ENCODE data around the gene RPL34. TPM values are rescaled to one million over a fixed set of nuclear protein-coding genes. Genes with fewer than 3 reads are reported as not detected.
"Not testable (repeated sequence)": the region's sequence is repeated elsewhere in the genome, so short reads cannot be mapped to it uniquely, and the experiment has no call there.

RPL34 gene
- 700 TPM for total RNA-seq

DNA sequence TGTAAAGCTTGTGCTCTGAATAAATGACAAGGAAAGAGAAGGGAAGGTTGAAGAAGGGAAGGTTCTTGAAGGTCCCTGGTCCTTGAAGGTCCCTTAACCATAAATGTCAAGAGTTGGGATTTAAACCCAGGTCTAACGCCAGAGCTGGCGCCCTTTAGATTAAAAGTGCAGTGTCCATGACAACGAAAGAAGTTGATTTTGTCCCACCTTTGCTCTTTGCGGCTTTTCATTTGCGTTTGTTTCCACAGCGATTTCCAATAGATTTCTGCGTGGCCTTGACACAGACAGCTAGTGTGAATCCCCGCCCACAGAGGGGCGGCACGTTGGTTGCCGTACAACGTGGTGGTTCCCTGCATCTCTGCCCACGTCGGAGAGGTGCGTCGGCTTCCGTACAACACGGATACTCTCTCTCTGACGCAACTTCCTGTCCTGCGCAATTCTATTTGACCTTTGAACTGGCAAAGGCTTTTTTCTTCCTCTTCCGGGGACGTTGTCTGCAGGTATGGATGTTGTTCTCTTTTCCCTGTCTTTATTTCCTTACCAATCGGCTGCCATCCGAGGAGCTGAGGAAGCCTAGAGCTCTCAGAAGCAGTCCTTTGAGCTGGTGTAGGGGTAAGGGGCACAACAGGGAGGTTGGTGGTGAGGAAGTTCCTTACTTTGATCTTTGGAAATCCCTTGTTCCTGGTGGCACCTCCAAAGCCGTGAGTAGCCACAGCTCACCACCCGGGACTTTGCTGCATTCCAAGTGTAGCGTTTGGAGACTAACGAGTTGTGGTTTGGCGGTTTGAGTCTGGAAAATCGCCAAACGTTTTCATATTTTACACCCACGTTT is at the start of gene RPL34:
Gene RPL34, plus strand, starts transcription at position 476 of the 832 bp plus-strand sequence. CDS start 1,384 bp downstream, outside the sequence.
- peak; percentile 99 for DNase-seq

DNA sequence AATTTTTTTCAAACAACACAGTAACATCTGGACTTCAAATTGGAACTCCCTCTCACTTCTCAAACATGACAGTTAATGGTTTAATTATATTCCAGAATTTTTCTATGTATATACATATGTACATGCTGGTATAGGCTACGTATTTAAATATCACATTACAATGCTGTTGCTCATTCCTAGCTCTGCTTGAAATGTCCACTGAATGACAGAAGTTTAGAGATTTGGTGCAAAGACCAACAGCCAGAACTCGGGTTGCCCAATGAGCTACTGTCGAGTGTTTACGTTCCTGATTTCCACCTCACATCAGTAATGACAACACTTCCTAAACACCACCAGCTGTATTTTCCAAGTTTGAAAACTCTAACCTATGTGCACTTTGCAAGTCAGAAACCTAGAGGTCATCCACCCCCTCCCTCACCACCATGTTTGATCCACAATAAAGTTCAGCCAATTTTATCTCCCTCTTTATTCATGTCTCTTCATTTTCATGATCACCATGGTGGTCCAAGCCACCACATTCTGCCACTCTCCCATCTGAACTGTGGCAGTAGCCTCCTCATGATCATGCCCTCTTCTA is 49.3 kb upstream of the RPL34 start:
- no peak for DNase-seq

DNA sequence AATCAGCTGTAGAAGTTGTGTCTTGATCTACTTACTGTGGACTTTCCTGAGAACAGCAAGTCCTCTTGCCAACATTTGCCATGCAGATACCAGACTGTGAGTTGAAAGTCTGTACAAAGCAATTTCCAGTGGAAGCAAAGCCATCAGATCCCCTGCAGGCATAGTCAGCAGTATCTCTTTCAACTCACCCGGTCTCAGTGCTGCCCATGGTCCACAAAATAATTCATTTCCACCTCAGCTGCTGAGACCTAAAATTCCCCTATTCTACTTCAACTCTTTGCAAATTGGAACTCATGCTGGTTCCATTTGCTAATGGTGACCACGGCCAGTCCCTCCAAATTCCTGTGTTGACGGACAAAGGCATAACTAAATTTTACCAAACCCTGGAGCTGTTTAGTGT is 46.0 kb upstream of the RPL34 start:
- DNase-seq: no peak

DNA sequence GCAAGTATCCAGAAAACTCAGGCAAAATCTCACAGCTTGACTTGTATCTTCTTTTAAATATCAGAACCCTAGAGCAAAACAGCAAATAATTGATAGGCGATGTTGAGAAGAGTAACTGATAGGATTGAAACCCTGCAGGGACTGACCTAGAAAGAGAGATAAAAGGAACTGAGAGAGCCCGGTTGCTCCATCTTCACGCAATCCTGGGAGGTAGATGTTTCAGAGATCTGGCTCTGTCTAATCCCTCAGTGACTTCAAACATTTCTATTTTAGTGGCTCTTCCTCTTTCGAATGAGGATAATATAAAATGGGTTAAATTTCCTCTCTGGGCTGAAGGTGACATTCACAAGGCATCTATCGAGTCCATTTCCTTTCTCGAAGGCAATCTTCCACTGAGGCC is 39.3 kb upstream of the RPL34 start:
- DNase-seq: no peak

DNA sequence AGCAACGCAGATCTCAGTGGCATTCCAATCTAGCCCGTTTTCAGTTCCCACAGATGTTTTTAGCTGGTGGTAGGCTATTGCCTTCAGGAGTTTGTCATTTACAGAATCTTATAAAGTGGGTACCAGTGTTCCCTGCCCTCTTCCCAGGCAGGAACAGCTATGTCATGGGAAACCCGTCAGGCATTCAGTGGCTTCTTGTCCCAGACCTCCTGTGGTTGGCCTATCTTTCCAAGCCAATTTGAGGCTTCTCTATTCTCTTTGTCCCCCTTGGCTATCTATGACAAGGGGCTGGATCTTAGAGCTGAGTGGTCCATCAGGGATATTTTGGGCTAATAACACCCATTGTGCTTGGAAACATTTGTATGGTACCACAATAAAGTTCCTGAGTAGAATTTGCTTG is 33.6 kb upstream of the RPL34 start:
- DNase-seq: no peak

DNA sequence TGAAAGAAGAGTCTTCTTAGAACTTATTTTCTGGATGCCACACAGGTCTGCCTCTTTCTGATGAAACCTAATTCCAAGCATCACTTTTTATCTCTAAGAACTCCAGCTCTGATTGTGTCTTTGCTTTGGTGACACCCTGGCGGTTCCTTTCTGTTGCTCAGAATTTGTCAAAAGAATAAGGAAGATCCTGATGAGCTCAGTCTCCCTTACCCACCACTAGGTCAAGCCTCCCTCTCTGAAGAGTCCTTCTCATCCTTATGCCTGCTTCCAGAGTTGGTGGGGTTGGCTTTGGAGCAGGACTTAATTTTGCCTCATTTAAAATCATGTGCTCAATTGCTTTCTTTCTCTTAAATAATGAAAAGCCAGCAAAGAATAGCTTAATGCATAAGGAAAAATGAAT is 31.5 kb upstream of the RPL34 start:
- no peak for DNase-seq

DNA sequence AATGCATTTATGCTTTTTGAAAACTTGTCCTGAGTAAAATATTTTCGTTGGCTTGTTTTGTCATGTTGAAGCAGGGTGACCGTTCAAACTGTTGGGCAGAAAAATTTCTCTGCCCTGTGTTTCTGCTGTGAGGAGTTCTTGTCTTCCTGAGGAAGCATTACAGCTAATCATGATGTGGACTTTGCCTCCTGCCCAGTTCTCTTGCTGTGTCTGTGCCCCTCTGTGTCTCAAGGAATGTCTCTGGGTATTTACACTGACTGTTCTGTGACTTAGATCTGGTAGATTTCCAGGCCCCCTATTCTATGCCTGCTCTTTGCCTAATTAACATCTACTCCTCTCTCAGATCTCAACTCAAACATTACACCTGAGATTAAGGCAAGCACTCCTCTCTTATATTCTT is 30.4 kb upstream of the RPL34 start:
- DNase-seq: no peak

DNA sequence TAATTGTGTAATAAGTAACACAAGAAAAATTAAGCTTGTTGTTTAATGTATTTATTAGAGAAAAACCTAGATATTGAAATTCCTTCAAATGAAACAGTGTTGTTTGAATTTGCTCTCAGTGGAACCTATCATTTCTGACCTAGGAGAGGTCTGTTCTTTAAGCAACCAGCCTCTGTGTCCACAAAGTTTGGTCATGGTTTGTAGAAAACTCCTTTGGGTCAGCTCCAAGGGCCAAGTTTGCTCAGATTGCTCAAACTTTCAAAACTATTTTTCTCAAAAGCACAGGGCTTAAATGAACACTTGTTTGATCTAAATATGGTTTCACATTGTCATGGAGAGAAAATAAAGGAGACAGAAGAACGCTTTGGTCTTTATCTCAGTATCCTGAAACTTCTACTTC is 29.6 kb upstream of the RPL34 start:
- DNase-seq: no peak

DNA sequence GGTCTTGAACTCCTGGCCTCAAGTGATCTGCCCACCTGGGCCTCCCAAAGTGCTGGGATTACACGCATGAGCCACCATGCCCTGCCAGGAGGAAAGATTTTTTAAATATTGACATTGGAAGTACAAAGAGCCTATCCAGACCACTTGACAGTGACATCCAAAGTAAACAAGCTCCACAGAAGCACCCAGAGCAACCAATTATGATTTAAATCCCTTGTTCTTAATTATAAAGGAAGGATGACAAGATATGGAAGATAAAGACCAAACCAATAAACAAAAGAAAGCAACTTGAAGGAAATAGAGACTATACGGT is 27.7 kb upstream of the RPL34 start:
- DNase-seq: no peak

DNA sequence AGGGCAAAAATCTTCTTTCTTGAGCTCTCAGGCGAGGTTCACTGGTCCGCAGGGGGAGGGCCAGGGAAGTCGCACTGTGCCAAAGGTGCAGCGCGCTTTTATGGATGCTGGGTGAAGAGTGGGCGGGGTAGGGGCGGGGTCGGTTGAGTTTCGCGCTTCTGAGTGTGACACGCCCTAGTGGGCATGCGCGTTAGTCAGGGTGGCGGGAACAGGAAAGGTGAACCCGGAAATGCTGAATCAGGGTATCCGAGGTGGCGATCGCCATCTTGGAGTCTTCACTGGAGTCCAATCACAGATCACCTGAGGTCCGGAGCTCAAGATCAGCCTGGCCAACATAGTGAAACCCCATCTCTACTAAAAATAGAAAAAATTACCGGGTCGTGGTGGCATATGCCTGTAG is 26.1 kb upstream of the RPL34 start:
- not testable (repeated sequence) for DNase-seq

DNA sequence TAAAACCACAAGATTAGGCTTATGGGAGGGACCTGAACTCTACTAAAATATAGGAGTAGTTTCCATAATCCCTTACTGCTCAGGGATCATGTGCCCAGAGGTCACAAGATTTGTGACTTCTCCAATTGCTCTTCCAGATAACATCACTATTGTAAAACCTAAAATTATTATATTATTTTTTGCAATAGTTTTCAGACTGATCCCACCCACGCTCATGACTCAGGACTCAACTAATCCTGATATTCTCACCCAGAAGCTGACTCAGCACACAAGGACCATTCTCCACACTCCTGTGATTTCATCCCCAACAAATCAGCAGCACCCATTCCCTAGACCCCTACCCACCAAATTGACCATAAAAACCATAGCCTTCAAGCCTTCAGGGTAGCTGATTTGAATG is 24.0 kb upstream of the RPL34 start:
- DNase-seq: no peak

DNA sequence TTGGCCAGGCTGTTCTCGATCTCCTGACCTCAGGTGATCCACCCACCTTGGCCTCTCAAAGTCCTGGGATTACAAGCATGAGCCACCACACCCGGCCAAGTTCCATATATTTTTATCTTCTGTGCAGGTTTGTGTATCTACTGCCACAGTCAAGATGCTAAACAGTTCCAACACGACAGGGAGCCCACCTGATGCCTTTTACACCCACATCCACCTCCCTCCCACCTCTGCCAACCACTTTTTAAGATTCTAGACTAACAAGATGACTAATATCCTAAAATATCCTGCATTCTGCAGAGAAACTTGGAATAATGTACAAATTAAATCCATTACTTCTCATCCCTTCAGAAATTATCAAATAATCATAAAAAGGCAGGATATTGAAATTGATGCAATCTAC is 19.3 kb upstream of the RPL34 start:
- no peak for DNase-seq

DNA sequence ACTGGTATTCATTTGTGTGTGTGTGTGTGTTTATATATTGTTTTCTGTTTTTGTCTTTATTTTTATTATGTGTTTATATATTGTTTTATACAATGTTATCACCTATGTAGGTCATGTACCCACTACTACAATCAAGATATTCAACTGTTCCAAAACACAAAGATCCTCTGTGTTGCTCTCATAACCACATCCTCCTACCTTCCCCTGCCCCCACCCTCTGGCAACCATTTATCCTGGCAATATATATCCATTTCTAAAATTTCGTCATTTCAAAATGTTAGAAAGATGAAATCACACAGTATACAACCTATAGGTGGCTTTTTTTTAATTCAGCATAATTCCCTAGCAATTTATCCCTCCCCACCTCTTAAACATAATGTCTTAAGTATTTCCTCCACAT is 18.8 kb upstream of the RPL34 start:
- DNase-seq: no peak

DNA sequence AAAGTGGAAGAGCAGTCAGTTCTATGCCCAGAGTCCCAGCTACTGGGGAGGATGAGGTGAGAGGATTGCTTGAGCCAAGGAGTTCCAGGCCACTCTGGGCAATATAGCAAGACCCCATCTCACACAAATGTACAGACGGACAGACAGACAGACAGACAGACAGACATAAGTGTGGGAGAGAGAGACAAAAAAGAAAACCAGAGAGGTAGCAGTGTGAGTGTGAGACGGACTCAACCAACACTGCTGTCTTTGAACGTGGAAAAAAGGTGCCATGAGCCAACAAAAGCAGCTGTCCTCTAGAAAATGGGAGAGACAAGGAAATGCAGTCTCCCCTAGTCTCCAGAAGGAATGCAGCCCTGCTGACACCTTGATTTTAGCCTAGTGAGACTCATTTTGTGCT is 18.2 kb upstream of the RPL34 start:
- DNase-seq: no peak

DNA sequence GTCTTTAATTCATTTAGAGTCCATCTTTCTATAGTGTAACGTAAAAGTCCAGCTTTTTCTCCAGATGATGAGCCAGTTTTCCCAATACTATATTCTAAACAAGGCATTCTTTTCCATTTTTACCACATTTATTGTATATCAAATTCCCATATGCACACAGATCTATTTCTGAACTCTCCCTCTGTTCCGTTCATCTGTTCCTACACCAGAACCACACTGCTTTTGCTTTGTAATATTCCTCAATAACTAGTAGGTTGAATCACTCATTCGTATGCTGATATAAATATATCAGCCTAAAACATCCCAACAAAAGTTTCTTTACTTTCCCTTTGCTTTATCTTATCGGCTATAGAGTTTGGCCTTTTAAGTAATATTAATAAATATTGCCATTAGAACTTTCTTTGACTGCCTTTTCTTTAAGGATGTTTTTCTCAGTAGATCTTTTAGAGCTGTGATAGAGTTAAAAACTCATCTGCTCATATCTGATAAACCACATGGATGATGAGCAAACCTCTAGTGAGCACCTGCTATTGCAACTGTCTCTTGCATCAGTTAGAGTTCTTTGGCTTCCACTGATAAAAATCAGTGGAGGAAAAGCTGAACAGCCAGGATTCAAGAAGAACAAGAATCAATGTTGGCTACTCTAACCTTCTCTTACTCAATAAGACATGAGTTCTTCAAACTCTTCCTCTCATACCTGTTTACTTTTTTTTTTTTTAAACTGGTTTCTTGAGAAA is 13.1 kb upstream of the RPL34 start:
- no peak for DNase-seq

DNA sequence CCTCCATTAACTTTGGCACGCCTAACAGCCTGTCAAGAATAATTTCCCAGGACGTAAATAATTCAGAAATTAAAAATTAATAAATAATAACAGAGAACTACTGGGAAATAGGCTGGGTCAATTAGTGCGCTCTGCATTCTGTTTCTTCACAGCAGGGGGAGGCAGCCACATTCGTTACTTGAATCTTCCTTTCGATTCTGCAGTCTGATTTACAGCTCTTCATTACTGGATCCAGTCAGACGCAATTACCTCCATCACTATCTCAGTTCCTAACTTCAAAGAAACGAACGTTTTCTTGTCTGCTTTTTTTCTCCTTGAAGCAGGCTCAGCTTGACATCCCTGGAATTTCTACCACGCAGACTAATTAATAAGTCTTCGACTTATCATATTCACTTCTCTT is 9.0 kb upstream of the RPL34 start:
- no peak for DNase-seq

DNA sequence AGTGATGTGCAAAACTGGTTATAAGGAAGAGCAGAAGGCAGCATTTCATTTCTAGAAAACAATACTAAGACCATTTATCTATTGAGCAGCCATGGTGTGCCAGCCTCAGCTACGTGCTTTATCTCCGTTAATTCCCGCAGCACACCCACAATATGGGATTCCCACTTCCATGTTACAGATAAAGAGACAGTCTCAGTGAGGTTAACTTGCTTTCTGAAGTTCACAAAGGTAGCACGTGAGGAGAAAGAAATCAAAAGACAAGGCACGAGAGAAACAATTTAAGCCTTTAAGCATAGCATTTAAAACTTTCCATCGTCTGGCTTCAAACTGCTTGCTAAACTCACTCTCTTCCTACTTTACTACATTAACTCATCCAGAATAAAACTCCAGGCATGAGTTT is 8.0 kb upstream of the RPL34 start:
- DNase-seq: no peak

DNA sequence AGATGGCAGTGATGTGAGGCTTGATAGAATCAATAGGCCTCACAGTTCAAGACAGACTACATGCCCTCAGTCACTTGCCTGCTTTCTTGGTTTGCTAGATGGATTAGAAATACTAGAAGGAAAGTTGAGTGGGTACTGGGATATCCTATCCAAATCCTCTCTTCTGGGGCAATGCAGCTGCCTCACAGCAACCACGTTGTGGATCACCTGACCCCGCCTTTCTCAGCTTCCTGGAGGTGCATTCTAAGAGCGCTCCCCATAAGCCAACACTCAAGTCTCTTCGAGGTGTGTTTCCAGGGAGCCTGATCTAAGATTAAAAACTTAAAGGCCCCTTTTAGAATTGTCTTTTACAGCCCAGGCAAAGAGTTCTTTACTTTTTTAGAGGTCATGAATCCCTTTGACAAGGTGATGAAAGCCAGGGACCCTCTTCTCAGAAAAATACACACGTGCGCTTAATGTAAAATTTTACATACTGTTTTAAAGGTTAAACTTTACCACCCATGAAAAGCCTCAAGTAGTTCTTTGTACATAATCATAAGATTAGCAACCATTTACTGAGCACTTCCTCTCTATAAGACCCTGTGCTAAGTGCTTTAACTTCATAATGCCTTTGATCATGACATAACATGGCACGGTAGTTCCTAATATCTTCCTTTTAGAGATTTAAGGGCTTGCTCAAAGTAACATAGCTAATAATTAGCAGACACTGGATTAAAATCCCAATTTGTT is 840 bp upstream of the RPL34 start:
- no peak for DNase-seq

DNA sequence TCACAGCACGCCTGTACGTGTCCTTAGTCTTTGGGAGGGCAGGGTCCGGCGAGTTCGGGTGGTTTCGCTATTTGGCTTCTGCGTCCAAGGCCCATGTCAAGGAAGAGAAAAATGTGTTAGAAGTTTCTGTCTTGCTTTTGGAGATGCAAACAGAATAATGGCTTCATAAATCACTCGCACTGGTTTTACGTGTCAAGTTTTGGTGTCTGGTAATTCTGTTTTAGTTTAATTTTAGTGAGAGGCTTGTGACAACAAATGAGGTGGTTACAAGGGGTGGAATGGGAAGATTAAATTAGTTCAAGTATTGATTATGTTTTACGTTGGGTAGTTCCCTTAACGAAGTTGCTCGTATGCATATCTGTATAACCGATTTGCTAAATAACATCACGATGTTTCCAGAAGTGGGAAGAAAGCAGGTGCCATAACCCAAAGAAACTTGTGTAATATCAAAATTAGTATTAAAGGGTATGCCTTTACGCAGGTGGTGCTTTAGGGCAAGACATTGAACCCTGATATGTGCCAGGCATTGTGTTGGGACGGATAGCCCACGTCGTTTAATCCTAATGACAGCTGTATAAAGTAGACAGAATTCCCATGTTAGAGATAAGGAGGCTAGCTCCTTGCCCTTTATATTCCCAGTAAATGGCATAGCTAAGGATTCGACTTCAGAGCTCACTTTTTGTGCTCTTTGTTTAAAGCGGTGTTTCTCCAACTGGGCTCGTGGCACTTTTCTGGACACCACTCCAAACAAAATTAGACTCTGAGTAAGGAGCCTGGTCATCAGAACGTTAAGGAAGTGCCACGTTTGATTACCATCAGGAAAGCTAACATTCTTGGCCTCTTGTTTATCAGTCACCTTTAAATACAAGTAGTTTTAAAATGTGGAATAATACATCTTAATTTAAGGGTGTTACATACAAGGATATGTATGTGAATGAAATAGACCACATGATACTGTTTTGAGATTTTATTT is 843 bp downstream of the RPL34 start:
- DNase-seq: peak; percentile 2

DNA sequence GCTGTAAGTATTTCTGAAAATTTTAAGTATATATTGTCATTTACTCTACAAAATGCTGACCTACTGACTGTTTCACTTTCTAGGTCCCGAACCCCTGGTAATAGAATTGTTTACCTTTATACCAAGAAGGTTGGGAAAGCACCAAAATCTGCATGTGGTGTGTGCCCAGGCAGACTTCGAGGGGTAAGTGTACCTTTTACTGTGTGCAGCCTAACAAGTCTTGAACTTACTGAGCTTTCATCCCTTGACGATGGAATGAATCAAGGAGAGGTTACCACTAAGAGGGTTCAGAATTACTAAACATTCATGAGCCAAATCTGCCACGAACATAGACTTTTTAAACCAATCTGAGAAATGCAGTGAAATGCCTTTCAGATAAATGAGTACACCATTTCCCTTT is 1.6 kb downstream of the RPL34 start:
- no peak for DNase-seq

DNA sequence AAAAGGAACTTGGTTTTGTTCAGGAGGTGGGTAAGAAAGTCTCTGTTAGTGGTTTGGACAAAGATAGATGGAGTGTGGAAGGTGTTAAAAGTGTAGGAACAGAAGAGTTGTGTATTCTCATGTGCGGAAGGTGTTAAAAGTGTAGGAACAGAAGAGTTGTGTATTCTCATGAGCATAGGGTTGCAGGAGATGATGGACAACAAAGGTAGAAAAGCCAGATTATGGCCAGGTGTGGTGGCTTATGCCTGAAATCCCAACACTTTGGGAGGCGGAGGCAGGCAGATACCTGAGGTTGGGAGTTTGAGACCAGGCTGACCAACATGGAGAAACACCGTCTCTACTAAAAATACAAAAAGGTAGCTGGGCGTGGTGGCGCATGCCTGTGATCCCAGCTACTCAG is 2.5 kb downstream of the RPL34 start:
- DNase-seq: no peak
